Spleen (tissue), 11 donors: ENCODE results near the gene WNT9B. TPM values are rescaled to one million over a fixed set of nuclear protein-coding genes. Genes with fewer than 3 reads are reported as not detected.

ENCODE experiments used
- DNase-seq: peaks from one replicate; pipeline ENCODE4 v3.0.0-alpha.2; 2020
- H3K27ac ChIP-seq, 8 donors: fragments of 200-600 bp; sonication (generic) in 7 of 8; 1 replicate in 4 of 8; 2 replicates in 4 of 8; pipeline versions ENCODE4 v1.5.0 to v1.8.0; 2016 to 2021; ENCODE audit warnings: inconsistent platforms in 4 of 8, mild to moderate bottlenecking in 4 of 8, moderate library complexity in 1 of 8
- H3K27me3 ChIP-seq, 7 donors: fragments of 200-600 bp; sonication (generic) in 6 of 7; replicated peaks in 1 of 7; 1 replicate in 4 of 7; 2 replicates in 3 of 7; pipeline versions ENCODE4 v1.5.0 to v1.8.0; 2016 to 2021; ENCODE audit warnings: inconsistent platforms in 3 of 7, mild to moderate bottlenecking in 1 of 7
- H3K36me3 ChIP-seq, 6 donors: fragments of 200-600 bp; sonication (generic) in 5 of 6; 1 replicate in 4 of 6; 2 replicates in 2 of 6; pipeline versions ENCODE4 v1.5.0 to v1.8.0; 2016 to 2021; ENCODE audit warnings: inconsistent platforms in 2 of 6
- H3K4me1 ChIP-seq, 6 donors: fragments of 200-600 bp; sonication (generic) in 5 of 6; 1 replicate in 3 of 6; 2 replicates in 3 of 6; pipeline versions ENCODE4 v1.5.0 to v1.8.0; 2016 to 2021; ENCODE audit warnings: inconsistent platforms in 3 of 6
- H3K4me3 ChIP-seq, 8 donors: fragments of 200-600 bp; sonication (generic) in 7 of 8; 1 replicate in 4 of 8; 2 replicates in 4 of 8; pipeline versions ENCODE4 v1.5.0 to v1.8.0; 2016 to 2021; ENCODE audit warnings: inconsistent platforms in 4 of 8, mild to moderate bottlenecking in 4 of 8, moderate library complexity in 2 of 8
- H3K9me3 ChIP-seq, 8 donors: fragments of 200-600 bp; sonication (generic) in 7 of 8; 1 replicate in 4 of 8; 2 replicates in 4 of 8; pipeline versions ENCODE4 v1.5.0 to v1.8.0; 2016 to 2021; ENCODE audit warnings: inconsistent platforms in 4 of 8
- CTCF ChIP-seq, 11 experiments: fragments of 200-600 bp in 7 of 11; fragments of 450-650 bp in 4 of 11; sonication (generic) in 4 of 11; IDR thresholded peaks in 8 of 11; conservative IDR thresholded peaks in 3 of 11; 1 replicate in 7 of 11; 2 replicates in 4 of 11; pipeline versions ENCODE4 v1.4.0 to v1.8.0; 2016 to 2021; ENCODE audit warnings: antibody characterized with exemption in 11 of 11, inconsistent platforms in 4 of 11, mild to moderate bottlenecking in 1 of 11
- POLR2A ChIP-seq, 3 donors: fragments of 450-650 bp; IDR thresholded peaks; one replicate each; pipeline ENCODE4 v1.5.1; 2017; ENCODE audit warnings: antibody characterized with exemption in 3 of 3, mild to moderate bottlenecking in 1 of 3
- POLR2AphosphoS5 ChIP-seq, 3 donors: sonication (generic); formaldehyde crosslinking; IDR thresholded peaks; one replicate each; pipeline ENCODE4 v1.5.1; 2017; ENCODE audit warnings: antibody characterized with exemption in 3 of 3
- WGBS, 5 donors: extraction: QIAGEN DNeasy Blood & Tissue Kit in 3 of 5; methylation state at CpG; one replicate each; pipeline versions ENCODE4 v1.1.5 to v1.1.7; 2013 to 2018; 5-methylcytosine and 5-hydroxymethylcytosine counted together
- intact Hi-C: fragments of 100-400 bp; cut with DNase I; formaldehyde crosslinking; loops from one replicate; pipeline ENCODE4 v1.15.0; 2023; ENCODE audit warnings: low total_unique reads
- polyA plus RNA-seq, 3 donors: library from polyadenylated mRNA; stranded (reverse); fragments of 200-250 nt; gene quantifications; one replicate each; pipeline ENCODE4 v1.2.1, GENCODE V29; 2013
- total RNA-seq, 7 donors: library from RNA; depleted of rRNA in 3 of 7; stranded (reverse); fragments of >200 nt in 3 of 7; fragmentation: NEBNext Ultra II Directional in 4 of 7; extraction: Animal tissue kit (Norgen Biotek cat#: 25700) in 4 of 7; gene quantifications; one replicate each; pipeline versions ENCODE4 v1.1.0 to v1.2.1, GENCODE V29; 2016 to 2021
- donor health status: healthy with polysubstance abuse.
- donor health status: DM: no; HTN: no; CAD: no; lungs with moderate emphysema.
- donor health status: DM: no; HTN: no; CAD: no.
- donor health status: Bipolar disorder and iron deficiency.
- donor health status: healthy.
- donor health status: DM: no; HTN: no; CAD: no.
- donor health status: DM: yes; HTN: yes; CAD: no.

The WNT9B gene
- total and polyA plus RNA-seq, 10 donors: 0.03 to 13.4 (median 0.69) TPM

- Histone ChIP-seq H3K4me3 (no peak overlapping the region), H3K27ac (no peak overlapping the region), H3K27me3 (peaks cover 0 to 23% (median 0%) of the 10 kb centered on the region in 7 donors), H3K36me3 (no peaks in the 10 kb centered on the region), H3K4me1 (peaks cover 4 to 32% (median 21%) of the 10 kb centered on the region in 6 donors), H3K9me3 (no peaks in the 10 kb centered on the region)
- TF ChIP-seq POLR2AphosphoS5 (IDR thresholded peaks at IDR 0.05) (no peak), CTCF (IDR thresholded peaks at IDR 0.05 in 8 of 11, conservative IDR thresholded peaks at IDR 0.05 in 3 of 11) (no peak), POLR2A (IDR thresholded peaks at IDR 0.05) (no peak)
- no peak for DNase-seq
- intact Hi-C loops: no loop called here
- 73 to 88% (median 87%) methylated on average over 5 of the region's 5 CpGs for WGBS, 5 donors
Measured at GRCh38 chr17:46881015-46881414, 29.6 kb downstream of the WNT9B start.

GRCh38 chr17:46882666-46883065 is 31.3 kb downstream of the WNT9B start:
- 85 to 93% (median 89%) methylated on average over 8 of the region's 8 CpGs for WGBS, 5 donors
- Histone ChIP-seq H3K27me3 (peaks cover 0 to 23% (median 0%) of the 10 kb centered on the region in 7 donors), H3K36me3 (no peaks in the 10 kb centered on the region), H3K4me1 (peaks cover 1 to 16% (median 13%) of the 10 kb centered on the region in 6 donors), H3K4me3 (no peak overlapping the region), H3K27ac (no peak overlapping the region), H3K9me3 (no peaks in the 10 kb centered on the region)
- no peak for TF ChIP-seq POLR2AphosphoS5 (IDR thresholded peaks at IDR 0.05)
- no peak for TF ChIP-seq CTCF (IDR thresholded peaks at IDR 0.05 in 8 of 11, conservative IDR thresholded peaks at IDR 0.05 in 3 of 11)
- TF ChIP-seq POLR2A (IDR thresholded peaks at IDR 0.05): no peak
- DNase-seq: no peak
- intact Hi-C loops: no loop called here

- Histone ChIP-seq H3K27ac (no peak overlapping the region), H3K9me3 (no peaks in the 10 kb centered on the region), H3K27me3 (peaks cover 0 to 23% (median 0%) of the 10 kb centered on the region in 7 donors), H3K36me3 (no peaks in the 10 kb centered on the region), H3K4me3 (no peak overlapping the region), H3K4me1 (peaks cover 0 to 3% (median under 1%) of the 10 kb centered on the region in 6 donors)
- no peak for DNase-seq
- TF ChIP-seq CTCF (IDR thresholded peaks at IDR 0.05 in 8 of 11, conservative IDR thresholded peaks at IDR 0.05 in 3 of 11) (no peak), POLR2AphosphoS5 (IDR thresholded peaks at IDR 0.05) (no peak), POLR2A (IDR thresholded peaks at IDR 0.05) (no peak)
- intact Hi-C loops: no loop called here
- 74 to 86% (median 85%) methylated on average over 17 to 19 of the region's 19 CpGs for WGBS, 5 donors
Measured at GRCh38 chr17:46883871-46884520, 32.6 kb downstream of the WNT9B start.

- H3K4me1 ChIP-seq: peaks cover 0 to 6% (median 0%) of the 10 kb centered on the region in 6 donors
- H3K27me3 ChIP-seq: peaks cover 0 to 23% (median 0%) of the 10 kb centered on the region in 7 donors
- TF ChIP-seq POLR2AphosphoS5 (IDR thresholded peaks at IDR 0.05): no peak
- no peak for TF ChIP-seq POLR2A (IDR thresholded peaks at IDR 0.05)
- no peak for TF ChIP-seq CTCF (IDR thresholded peaks at IDR 0.05 in 8 of 11, conservative IDR thresholded peaks at IDR 0.05 in 3 of 11)
- H3K36me3 ChIP-seq: no peaks in the 10 kb centered on the region
- no peak overlapping the region for H3K27ac ChIP-seq
- WGBS, 5 donors: 79 to 87% (median 86%) methylated on average over 7 of the region's 7 CpGs
- intact Hi-C loops: no loop called here
- H3K4me3 ChIP-seq: no peak overlapping the region
- H3K9me3 ChIP-seq: no peaks in the 10 kb centered on the region
- DNase-seq: no peak
Measured at GRCh38 chr17:46884552-46884951, 33.2 kb downstream of the WNT9B start.
